ACHN (cell line): Measurements from ENCODE around the gene SEMA4G.

Source experiments
- DNase-seq: peaks from one replicate; pipeline ENCODE4 v3.0.0-alpha.2; 2015
- in situ Hi-C: cut with HindIII; loops from 2 replicates; pipeline ENCODE4 v1.10.0; 2017; ENCODE audit warnings: low sequenced_read_pairs, low pct_ligation_motif_present, low pct_unique_long_range_greater_than_20kb

The SEMA4G gene

DNA sequence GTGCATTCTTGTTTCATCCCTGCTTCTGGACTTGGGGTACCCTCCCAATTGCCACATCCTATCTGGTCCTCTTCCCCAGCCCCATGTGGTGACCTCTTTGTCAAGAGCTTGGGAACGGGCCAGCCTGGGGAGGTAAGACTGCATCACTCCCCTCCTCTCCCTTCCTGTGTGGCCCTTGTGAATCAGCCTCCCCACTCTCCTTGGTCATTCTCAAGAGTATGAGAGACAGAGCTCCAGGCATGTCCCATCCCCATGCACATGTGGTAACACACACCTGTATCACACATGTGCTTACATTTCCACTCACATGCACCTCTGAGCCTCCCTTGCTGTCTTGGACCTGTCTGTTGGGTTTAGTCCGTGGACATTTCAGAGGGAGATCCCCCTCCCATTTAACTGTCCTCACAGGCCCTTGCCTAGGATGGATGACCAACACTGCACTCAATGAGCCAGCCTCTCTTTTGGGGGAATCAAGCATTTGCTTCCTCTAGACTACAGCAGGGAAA is 15.4 kb downstream of the SEMA4G start:
- DNase-seq, result no peak
- in situ Hi-C loops, result no loop called here

GRCh38 chr10:100985336-100985735 is 16.0 kb downstream of the SEMA4G start:
- in situ Hi-C loops, result no loop called here

DNA sequence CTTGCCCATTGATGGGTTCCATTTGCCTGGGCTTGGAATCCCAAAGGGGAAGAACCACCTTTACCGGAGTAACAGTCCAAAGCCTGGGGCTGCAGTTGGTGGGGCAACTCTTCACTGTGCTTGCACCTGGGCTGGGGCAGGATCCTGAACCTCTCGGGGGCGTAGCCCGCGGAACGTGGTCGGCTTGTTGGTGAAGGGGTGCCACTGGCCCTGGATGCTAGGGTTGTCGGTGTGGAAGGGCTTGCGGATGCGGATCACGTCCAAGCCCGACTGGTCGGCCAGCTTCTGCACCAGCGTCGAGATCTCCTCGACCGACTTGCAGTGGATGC is 17.3 kb downstream of the SEMA4G start:
- in situ Hi-C loops, result no loop called here
- no peak for DNase-seq

More at GRCh38 chr10:100985336-100985735, 16.0 kb downstream of the SEMA4G start:
- no peak for DNase-seq

GRCh38 chr10:100986952-100987684 is 17.8 kb downstream of the SEMA4G start, which contains the start of the genes MRPL43 and TWNK:
Gene MRPL43, minus strand, starts transcription at chr10:100987497. Its CDS starts 54 bp downstream, at chr10:100987443.
Gene TWNK, plus strand, starts transcription at chr10:100987543. Its CDS starts 668 bp downstream, at chr10:100988211.
- in situ Hi-C loops, result no loop called here

DNA sequence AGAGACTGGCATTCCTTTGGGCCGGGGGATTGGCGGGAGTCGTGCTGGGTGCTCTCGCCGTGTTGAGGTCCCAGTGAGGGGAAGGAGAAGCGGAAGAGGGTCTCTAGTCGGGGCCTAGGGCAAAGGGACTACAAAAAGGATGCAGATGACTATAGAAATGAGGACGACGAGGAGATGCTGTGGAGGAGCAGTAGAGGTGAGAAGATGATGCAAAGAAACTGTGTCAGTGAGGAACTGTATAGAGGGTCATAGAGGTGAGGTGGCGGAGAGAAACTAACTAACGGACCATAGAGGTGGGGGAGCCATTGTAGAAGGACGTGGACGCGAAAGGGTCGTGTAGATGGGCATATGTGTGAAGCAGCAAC is 18.4 kb downstream of the SEMA4G start:
- in situ Hi-C loops, result no loop called here

More at GRCh38 chr10:100986952-100987684, 17.8 kb downstream of the SEMA4G start, which contains the start of the genes MRPL43 and TWNK:
- DNase-seq, result peak; percentile 84

DNA sequence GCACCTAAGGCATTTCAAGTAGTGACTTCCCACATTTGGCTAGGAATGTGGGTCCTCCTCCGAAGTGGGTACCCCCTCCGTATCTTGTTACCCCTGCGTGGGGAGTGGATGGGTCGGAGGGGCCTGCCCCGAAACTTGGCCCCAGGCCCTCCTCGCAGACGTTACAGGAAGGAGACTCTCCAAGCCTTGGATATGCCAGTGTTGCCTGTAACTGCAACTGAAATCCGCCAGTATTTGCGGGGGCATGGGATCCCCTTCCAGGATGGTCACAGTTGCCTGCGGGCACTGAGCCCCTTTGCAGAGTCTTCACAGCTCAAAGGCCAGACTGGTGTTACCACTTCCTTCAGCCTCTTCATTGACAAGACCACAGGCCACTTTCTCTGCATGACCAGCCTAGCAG is 18.9 kb downstream of the SEMA4G start:
- DNase-seq, result no peak
- in situ Hi-C loops, result no loop called here

More for the DNA sequence above, 18.4 kb downstream of the SEMA4G start:
- no peak for DNase-seq

- in situ Hi-C loops, result no loop called here
- DNase-seq, result no peak
Observed at GRCh38 chr10:100989088-100989487, 19.8 kb downstream of the SEMA4G start.

DNA sequence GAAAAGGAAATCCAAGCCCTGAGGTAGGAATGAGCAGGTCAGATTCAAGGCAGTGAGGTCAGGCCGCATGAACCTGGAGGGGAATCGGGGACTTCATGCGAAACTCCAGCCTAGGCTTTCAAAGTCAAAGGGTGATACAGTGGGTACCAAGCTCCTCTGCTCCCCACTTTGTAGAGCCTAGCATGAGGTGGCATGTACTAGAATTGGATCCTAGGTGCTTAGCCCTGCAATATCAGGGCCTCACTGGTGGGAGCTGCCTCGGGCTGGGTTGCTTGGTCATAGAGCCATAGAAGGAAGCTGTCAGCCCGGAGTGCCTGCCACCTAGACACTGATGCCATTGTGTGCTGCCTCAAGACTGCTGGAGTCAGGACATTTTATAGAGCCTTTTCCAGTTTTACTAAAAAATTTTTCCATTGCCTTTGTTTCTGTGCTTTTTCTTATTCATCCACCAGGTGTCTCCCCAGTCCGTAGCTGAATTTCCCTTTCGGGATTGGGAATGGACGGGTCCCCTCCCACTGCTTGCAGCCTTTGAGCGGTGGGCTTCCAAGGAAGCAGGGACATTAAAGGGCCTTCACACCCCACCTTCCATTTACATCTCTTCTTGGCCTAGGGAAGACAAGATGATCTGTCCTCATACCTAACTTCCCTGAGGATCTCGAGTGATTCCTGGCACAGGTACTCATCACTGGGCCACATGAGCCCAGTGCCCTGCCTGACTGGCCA is 24.8 kb downstream of the SEMA4G start:
- peak; percentile 57 for DNase-seq

DNA sequence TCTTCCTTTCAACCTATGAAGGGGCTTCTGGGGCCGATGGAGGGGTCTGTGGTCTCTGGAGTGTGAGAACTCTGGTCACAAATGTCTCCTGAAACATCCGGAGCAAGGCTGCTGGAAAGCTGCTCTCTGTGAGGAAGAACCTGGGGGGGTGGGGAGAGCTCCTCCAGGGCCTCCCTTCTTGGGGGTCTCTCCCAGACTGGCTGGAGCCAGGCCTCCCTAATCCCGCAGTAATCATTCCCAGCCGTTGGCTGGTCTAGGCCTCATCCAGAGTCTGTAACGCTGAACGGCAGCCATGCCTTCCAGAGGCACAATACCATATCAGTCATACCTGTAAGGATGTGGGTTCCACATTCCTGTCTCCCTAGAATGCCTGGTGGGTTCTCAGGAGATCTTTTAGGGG is 25.9 kb downstream of the SEMA4G start:
- in situ Hi-C loops, result no loop called here

More for the DNA sequence above, 24.8 kb downstream of the SEMA4G start:
- in situ Hi-C loops, result no loop called here

GRCh38 chr10:100996678-100997359 is 27.5 kb downstream of the SEMA4G start:
- peak; percentile 48 for DNase-seq
- in situ Hi-C loops, result no loop called here

More for the DNA sequence above, 25.9 kb downstream of the SEMA4G start:
- no peak for DNase-seq

DNA sequence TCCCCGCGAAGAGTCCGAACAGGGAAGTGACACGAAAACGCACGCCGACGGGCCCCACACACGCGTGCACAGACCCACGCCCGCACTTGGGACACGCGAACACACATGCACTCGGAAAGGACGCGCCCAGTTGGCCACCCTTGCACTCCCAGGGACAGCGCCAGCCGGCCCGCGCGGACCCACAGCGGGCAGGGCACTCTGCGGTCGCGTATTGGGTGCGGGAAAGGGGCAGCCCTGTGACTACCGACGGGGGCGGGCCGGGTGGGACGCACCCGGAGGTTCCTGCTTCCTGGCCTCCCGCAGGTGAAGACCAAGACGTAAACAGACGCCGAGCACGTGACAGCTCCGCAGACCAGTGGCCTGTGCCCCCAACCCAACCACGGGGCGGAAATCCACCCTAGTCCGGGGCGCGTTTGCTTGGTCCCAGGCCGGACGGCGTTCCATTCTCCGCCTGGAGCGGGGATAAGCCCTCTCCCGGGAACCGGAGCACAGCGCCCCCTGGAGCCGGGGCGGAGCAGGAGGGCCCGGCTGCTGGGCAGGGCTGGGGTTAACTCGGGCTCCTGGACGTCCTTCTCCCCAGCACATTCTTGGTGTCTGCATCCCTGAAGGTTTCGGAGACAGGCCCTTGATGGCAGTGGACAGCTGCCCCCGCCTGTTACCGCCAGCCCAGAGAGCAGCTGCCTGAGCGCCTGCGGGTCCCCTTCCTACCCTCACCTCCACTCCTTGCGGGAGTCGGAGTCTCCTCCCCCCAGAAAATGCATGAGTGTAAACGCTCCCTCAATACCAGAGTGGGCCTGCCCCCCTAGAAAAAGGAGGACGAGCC is 28.3 kb downstream of the SEMA4G start:
- in situ Hi-C loops, result no loop called here

DNA sequence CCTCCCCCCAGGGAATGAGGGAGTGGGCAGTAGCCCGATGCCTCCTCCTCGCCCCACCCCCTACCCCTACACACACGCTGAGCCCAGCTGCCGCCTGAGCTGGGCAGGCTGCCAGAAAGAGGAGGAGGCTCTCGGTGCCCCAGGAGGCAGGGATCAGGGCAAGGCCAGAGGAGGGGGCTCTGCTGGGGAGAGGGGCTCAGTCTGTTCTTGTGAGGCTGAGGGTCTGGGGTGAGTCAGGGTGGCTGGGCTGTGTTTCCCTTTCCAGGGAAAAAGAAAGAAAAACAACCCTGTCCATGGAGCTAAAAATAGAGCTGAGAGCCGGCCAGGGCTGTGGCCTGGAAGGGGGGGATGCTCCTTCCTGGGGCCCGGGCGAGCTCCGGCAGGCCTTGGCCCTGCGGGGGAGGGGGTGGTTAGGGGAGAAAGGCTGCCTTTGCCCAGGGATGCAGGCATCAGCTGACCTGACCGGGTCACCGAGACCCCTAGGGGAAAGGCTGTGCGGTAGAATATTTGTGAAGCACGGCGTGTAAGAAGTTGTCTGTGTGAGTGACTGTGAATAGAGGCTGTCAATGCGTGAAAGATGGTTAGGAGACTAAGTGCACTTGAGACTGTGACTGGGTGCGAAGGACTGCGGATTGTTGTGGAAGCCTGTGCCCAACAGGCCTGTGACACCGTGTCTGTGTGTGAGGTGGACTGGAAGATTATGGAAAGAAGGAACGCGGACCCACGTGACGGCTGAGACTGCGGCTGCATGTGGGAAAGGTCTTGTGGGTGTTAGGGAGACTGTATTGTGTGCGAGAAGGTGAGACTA is 29.1 kb downstream of the SEMA4G start:
- DNase-seq, result peak; percentile 85
- in situ Hi-C loops, result no loop called here

More for the DNA sequence above, 28.3 kb downstream of the SEMA4G start:
- DNase-seq, result peak; percentile 87

GRCh38 chr10:100998991-100999741 is 29.9 kb downstream of the SEMA4G start:
- peak; percentile 79 for DNase-seq
- in situ Hi-C loops, result no loop called here

DNA sequence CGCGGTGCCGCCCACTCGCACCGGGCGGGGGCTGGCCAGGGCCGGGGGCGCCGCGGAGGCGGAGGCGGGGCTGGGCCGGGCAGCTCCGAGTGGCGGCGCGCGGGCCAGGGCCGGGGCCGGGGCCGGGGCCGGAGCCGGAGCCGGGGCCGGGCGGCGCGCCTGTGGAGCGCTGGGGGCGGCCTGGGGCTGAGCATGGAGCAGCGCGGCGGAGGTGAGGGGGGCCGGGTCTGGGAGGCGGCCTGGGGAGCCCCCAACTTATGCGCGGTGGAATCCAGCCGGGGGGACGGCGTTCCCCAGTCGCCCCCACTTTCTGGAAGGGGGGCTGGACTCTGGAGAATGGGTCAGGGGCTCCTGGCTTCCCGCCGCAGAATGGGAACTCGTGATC is 30.4 kb downstream of the SEMA4G start, which contains the start of gene LZTS2:
TSS of gene LZTS2 (plus strand) at position 67 of the 385 bp plus-strand sequence. CDS start 2,731 bp downstream, outside the sequence.
- in situ Hi-C loops, result no loop called here

DNA sequence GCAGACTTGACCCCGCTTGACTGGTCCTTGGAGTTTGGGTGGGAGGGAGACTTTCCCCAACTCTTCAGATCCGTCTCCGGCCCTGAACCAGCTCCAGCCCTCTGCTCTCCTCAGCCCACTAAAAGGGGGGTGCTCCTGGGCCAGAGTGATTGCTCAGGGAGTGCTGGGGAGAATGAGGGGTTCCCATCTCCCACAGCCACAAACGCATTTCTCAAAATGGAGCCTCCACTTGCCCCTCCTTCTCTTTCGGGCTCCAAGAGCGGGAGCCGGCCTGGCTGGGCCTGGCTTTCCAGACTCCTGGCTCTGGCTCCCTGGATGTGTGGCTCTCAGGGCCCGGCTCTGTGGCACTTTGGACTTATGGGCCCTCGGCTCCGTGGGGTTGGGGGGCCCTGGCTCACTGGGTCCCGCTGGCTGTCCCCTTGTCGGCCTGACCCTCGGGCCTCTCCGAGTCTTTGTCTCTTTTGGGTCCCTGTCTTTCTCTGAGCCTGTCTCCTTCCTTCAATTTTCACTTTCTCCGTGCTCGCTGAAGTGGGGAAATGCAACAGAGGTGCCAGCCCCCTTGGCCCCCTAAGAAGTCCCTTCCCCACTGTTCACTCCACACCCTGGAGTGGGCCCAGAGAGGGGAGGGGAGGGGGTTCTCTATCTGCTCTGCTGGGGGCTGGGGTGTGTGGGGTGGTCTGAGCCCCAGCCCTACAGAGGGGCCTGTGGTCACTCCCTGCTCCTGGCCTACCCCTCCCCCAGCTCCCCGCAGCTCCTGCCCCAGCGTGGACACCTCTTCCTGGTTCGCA is 31.0 kb downstream of the SEMA4G start:
- in situ Hi-C loops, result no loop called here
- peak; percentile 50 for DNase-seq

More for the DNA sequence above, 30.4 kb downstream of the SEMA4G start, which contains the start of gene LZTS2:
- DNase-seq, result no peak
